Smooth muscle cell (in vitro differentiated cells): ENCODE data around the gene DIO3. TPM values are rescaled to one million over a fixed set of nuclear protein-coding genes. Genes with fewer than 3 reads are reported as not detected.

Experiments
- DNase-seq: peaks from one replicate; lab custom pipeline; 2025; ENCODE audit not compliant: unreplicated experiment; lab: John Stamatoyannopoulos, UW
- H2AFZ ChIP-seq: fragments of 200-600 bp; sonication (generic); 2 replicates; pipeline ENCODE4 v1.6.0; 2016; ENCODE audit warnings: antibody characterized with exemption, low read depth, mild to moderate bottlenecking
- H3F3A ChIP-seq: fragments of 200-600 bp; sonication (generic); 2 replicates; pipeline ENCODE4 v1.6.0; 2017; ENCODE audit warnings: antibody characterized with exemption, low read depth
- H3K27ac ChIP-seq: fragments of 200-600 bp; sonication (generic); 2 replicates; pipeline ENCODE4 v1.5.1; 2016; ENCODE audit warnings: low read depth, mild to moderate bottlenecking
- H3K27me3 ChIP-seq: fragments of 200-600 bp; sonication (generic); 2 replicates; pipeline ENCODE4 v1.6.1; 2016; ENCODE audit warnings: low read depth, mild to moderate bottlenecking
- H3K36me3 ChIP-seq: fragments of 200-600 bp; sonication (generic); 2 replicates; pipeline ENCODE4 v1.5.1; 2016; ENCODE audit warnings: low read depth
- H3K4me1 ChIP-seq: fragments of 200-600 bp; sonication (generic); 2 replicates; pipeline ENCODE4 v1.5.1; 2016; ENCODE audit warnings: low read depth
- H3K4me2 ChIP-seq: fragments of 200-600 bp; sonication (generic); 2 replicates; pipeline ENCODE4 v1.6.0; 2016; ENCODE audit warnings: mild to moderate bottlenecking
- H3K4me3 ChIP-seq: fragments of 200-600 bp; sonication (generic); 2 replicates; pipeline ENCODE4 v1.5.1; 2016; ENCODE audit warnings: mild to moderate bottlenecking
- H3K79me2 ChIP-seq: fragments of 200-600 bp; sonication (generic); 2 replicates; pipeline ENCODE4 v1.6.0; 2016; ENCODE audit warnings: low read depth, mild to moderate bottlenecking
- H3K9ac ChIP-seq: fragments of 200-600 bp; sonication (generic); 2 replicates; pipeline ENCODE4 v1.6.0; 2016; ENCODE audit warnings: low read depth
- H3K9me3 ChIP-seq: fragments of 200-600 bp; sonication (generic); replicated peaks from 2 replicates; pipeline ENCODE4 v1.5.1; 2016; ENCODE audit warnings: low read depth
- H4K20me1 ChIP-seq: fragments of 200-600 bp; sonication (generic); 2 replicates; pipeline ENCODE4 v1.6.0; 2016; ENCODE audit warnings: low read depth
- CTCF ChIP-seq: fragments of 200-600 bp; sonication (generic); IDR thresholded peaks from 2 replicates; pipeline ENCODE4 v1.5.1; 2017; ENCODE audit warnings: borderline replicate concordance, mild to moderate bottlenecking, antibody characterized with exemption; ENCODE audit not compliant: insufficient read depth, poor library complexity, severe bottlenecking
- WGBS: methylation state at CpG from one replicate; pipeline ENCODE4 v1.1.7; 2016; ENCODE audit warnings: low lambda C conversion rate; 5-methylcytosine and 5-hydroxymethylcytosine counted together
- polyA plus RNA-seq: library from polyadenylated mRNA; unstranded; fragments of >200 nt; fragmentation: Nextera tagmentation; extraction: Ambion mirVana; gene quantifications from 2 replicates; pipeline ENCODE4 v1.2.1, GENCODE V29; 2016
- total RNA-seq: library from RNA; depleted of rRNA; stranded (reverse); fragments of >200 nt; gene quantifications from 2 replicates; pipeline ENCODE4 v1.2.3, GENCODE V29; 2014

DIO3 gene
- total and polyA plus RNA-seq, 2 experiments from 2014 or later: 21.0 to 36.5 TPM

- H3K4me3 ChIP-seq: no peak overlapping the region
- no peaks in the 10 kb centered on the region for H3K36me3 ChIP-seq
- no peaks in the 10 kb centered on the region for H4K20me1 ChIP-seq
- 95% methylated on average over 18 of the region's 18 CpGs for WGBS
- peaks cover 3% of the 10 kb centered on the region for H3K4me1 ChIP-seq
- no peak overlapping the region for H2AFZ ChIP-seq
- H3K27ac ChIP-seq: no peak overlapping the region
- no peak overlapping the region for H3K4me2 ChIP-seq
- no peak for DNase-seq
- no peak overlapping the region for H3K9ac ChIP-seq
- no peaks in the 10 kb centered on the region for H3K79me2 ChIP-seq
- no peaks in the 10 kb centered on the region for H3F3A ChIP-seq
- no peak for TF ChIP-seq CTCF
- H3K9me3 ChIP-seq: no peaks in the 10 kb centered on the region
- H3K27me3 ChIP-seq: no peaks in the 10 kb centered on the region
These were observed 21.9 kb downstream of the DIO3 start for GRCh38 chr14:101583006-101583714.

- peaks cover 7% of the 10 kb centered on the region for H3K4me1 ChIP-seq
- H3K79me2 ChIP-seq: no peaks in the 10 kb centered on the region
- H4K20me1 ChIP-seq: no peaks in the 10 kb centered on the region
- no peaks in the 10 kb centered on the region for H3K9me3 ChIP-seq
- DNase-seq: no peak
- H3F3A ChIP-seq: no peaks in the 10 kb centered on the region
- H2AFZ ChIP-seq: no peak overlapping the region
- TF ChIP-seq CTCF: no peak
- H3K36me3 ChIP-seq: no peaks in the 10 kb centered on the region
- no peaks in the 10 kb centered on the region for H3K27me3 ChIP-seq
- WGBS: 92% methylated on average over 7 of the region's 7 CpGs
- H3K4me3 ChIP-seq: no peak overlapping the region
- H3K4me2 ChIP-seq: no peak overlapping the region
- H3K27ac ChIP-seq: no peak overlapping the region
- no peak overlapping the region for H3K9ac ChIP-seq
These were observed 22.4 kb downstream of the DIO3 start for GRCh38 chr14:101583715-101584054.

GRCh38 chr14:101584055-101584859, 23.0 kb downstream of the DIO3 start:
- Histone ChIP-seq H3K27me3 (no peaks in the 10 kb centered on the region), H2AFZ (no peak overlapping the region), H3K27ac (no peak overlapping the region), H3K79me2 (no peaks in the 10 kb centered on the region), H3K9me3 (no peaks in the 10 kb centered on the region), H4K20me1 (no peaks in the 10 kb centered on the region), H3F3A (no peaks in the 10 kb centered on the region), H3K4me1 (peaks cover 13% of the 10 kb centered on the region), H3K4me2 (no peak overlapping the region), H3K4me3 (no peak overlapping the region), H3K9ac (no peak overlapping the region), H3K36me3 (no peaks in the 10 kb centered on the region)
- no peak for TF ChIP-seq CTCF
- no peak for DNase-seq
- WGBS: 84% methylated on average over 54 of the region's 54 CpGs

GRCh38 chr14:101585211-101585610, 23.9 kb downstream of the DIO3 start:
- 91% methylated on average over 4 of the region's 6 CpGs for WGBS
- no peak overlapping the region for H3K4me2 ChIP-seq

More at GRCh38 chr14:101585211-101585610, 23.9 kb downstream of the DIO3 start:
- no peaks in the 10 kb centered on the region for H4K20me1 ChIP-seq
- H3K27ac ChIP-seq: no peak overlapping the region
- TF ChIP-seq CTCF: no peak
- no peak overlapping the region for H3K9ac ChIP-seq
- H3K79me2 ChIP-seq: no peaks in the 10 kb centered on the region
- DNase-seq: no peak
- H3K9me3 ChIP-seq: no peaks in the 10 kb centered on the region
- no peak overlapping the region for H3K4me3 ChIP-seq
- H3K4me1 ChIP-seq: peaks cover 16% of the 10 kb centered on the region
- no peaks in the 10 kb centered on the region for H3K36me3 ChIP-seq
- H2AFZ ChIP-seq: no peak overlapping the region
- H3F3A ChIP-seq: no peaks in the 10 kb centered on the region
- no peaks in the 10 kb centered on the region for H3K27me3 ChIP-seq
